Smooth muscle cell (in vitro differentiated cells): ENCODE data around the gene YTHDC1. TPM values are rescaled to one million over a fixed set of nuclear protein-coding genes. Genes with fewer than 3 reads are reported as not detected.
A peak's percentile ranks its signal among the peaks of the same experiment; 100 is the strongest.

Source experiments
- DNase-seq: peaks from one replicate; lab custom pipeline; 2025; ENCODE audit not compliant: unreplicated experiment; lab: John Stamatoyannopoulos, UW
- H2AFZ ChIP-seq: fragments of 200-600 bp; sonication (generic); 2 replicates; pipeline ENCODE4 v1.6.0; 2016; ENCODE audit warnings: antibody characterized with exemption, low read depth, mild to moderate bottlenecking
- H3F3A ChIP-seq: fragments of 200-600 bp; sonication (generic); 2 replicates; pipeline ENCODE4 v1.6.0; 2017; ENCODE audit warnings: antibody characterized with exemption, low read depth
- H3K27ac ChIP-seq: fragments of 200-600 bp; sonication (generic); 2 replicates; pipeline ENCODE4 v1.5.1; 2016; ENCODE audit warnings: low read depth, mild to moderate bottlenecking
- H3K27me3 ChIP-seq: fragments of 200-600 bp; sonication (generic); 2 replicates; pipeline ENCODE4 v1.6.1; 2016; ENCODE audit warnings: low read depth, mild to moderate bottlenecking
- H3K36me3 ChIP-seq: fragments of 200-600 bp; sonication (generic); 2 replicates; pipeline ENCODE4 v1.5.1; 2016; ENCODE audit warnings: low read depth
- H3K4me1 ChIP-seq: fragments of 200-600 bp; sonication (generic); 2 replicates; pipeline ENCODE4 v1.5.1; 2016; ENCODE audit warnings: low read depth
- H3K4me2 ChIP-seq: fragments of 200-600 bp; sonication (generic); 2 replicates; pipeline ENCODE4 v1.6.0; 2016; ENCODE audit warnings: mild to moderate bottlenecking
- H3K4me3 ChIP-seq: fragments of 200-600 bp; sonication (generic); 2 replicates; pipeline ENCODE4 v1.5.1; 2016; ENCODE audit warnings: mild to moderate bottlenecking
- H3K79me2 ChIP-seq: fragments of 200-600 bp; sonication (generic); 2 replicates; pipeline ENCODE4 v1.6.0; 2016; ENCODE audit warnings: low read depth, mild to moderate bottlenecking
- H3K9ac ChIP-seq: fragments of 200-600 bp; sonication (generic); 2 replicates; pipeline ENCODE4 v1.6.0; 2016; ENCODE audit warnings: low read depth
- H3K9me3 ChIP-seq: fragments of 200-600 bp; sonication (generic); replicated peaks from 2 replicates; pipeline ENCODE4 v1.5.1; 2016; ENCODE audit warnings: low read depth
- H4K20me1 ChIP-seq: fragments of 200-600 bp; sonication (generic); 2 replicates; pipeline ENCODE4 v1.6.0; 2016; ENCODE audit warnings: low read depth
- CTCF ChIP-seq: fragments of 200-600 bp; sonication (generic); IDR thresholded peaks from 2 replicates; pipeline ENCODE4 v1.5.1; 2017; ENCODE audit warnings: borderline replicate concordance, mild to moderate bottlenecking, antibody characterized with exemption; ENCODE audit not compliant: insufficient read depth, poor library complexity, severe bottlenecking
- WGBS: methylation state at CpG from one replicate; pipeline ENCODE4 v1.1.7; 2016; ENCODE audit warnings: low lambda C conversion rate; 5-methylcytosine and 5-hydroxymethylcytosine counted together
- polyA plus RNA-seq: library from polyadenylated mRNA; unstranded; fragments of >200 nt; fragmentation: Nextera tagmentation; extraction: Ambion mirVana; gene quantifications from 2 replicates; pipeline ENCODE4 v1.2.1, GENCODE V29; 2016
- total RNA-seq: library from RNA; depleted of rRNA; stranded (reverse); fragments of >200 nt; gene quantifications from 2 replicates; pipeline ENCODE4 v1.2.3, GENCODE V29; 2014

The YTHDC1 gene
- total and polyA plus RNA-seq, 2 experiments from 2014 or later: 34.3 to 59.1 TPM

- Histone ChIP-seq H3K36me3 (no peaks in the 10 kb centered on the region), H3K4me1 (no peaks in the 10 kb centered on the region), H3K4me2 (no peak overlapping the region), H3F3A (no peaks in the 10 kb centered on the region), H4K20me1 (no peaks in the 10 kb centered on the region), H3K27me3 (peaks cover 24% of the 10 kb centered on the region), H3K9me3 (no peaks in the 10 kb centered on the region), H2AFZ (no peak overlapping the region), H3K4me3 (no peak overlapping the region), H3K9ac (no peak overlapping the region), H3K79me2 (no peaks in the 10 kb centered on the region), H3K27ac (no peak overlapping the region)
- no peak for DNase-seq
- TF ChIP-seq CTCF: no peak
- 66% methylated on average over 3 of the region's 3 CpGs for WGBS
These were observed 33.2 kb upstream of the YTHDC1 start for GRCh38 chr4:68383115-68383514.

- H3K4me1 ChIP-seq: peaks cover 3% of the 10 kb centered on the region
- DNase-seq: no peak
- H3K79me2 ChIP-seq: no peaks in the 10 kb centered on the region
- H3K36me3 ChIP-seq: no peaks in the 10 kb centered on the region
- no peak overlapping the region for H2AFZ ChIP-seq
- no peaks in the 10 kb centered on the region for H3K27me3 ChIP-seq
- H3K4me2 ChIP-seq: no peak overlapping the region
- no peak overlapping the region for H3K27ac ChIP-seq
- no peak overlapping the region for H3K4me3 ChIP-seq
- H3K9ac ChIP-seq: no peak overlapping the region
- H3F3A ChIP-seq: no peaks in the 10 kb centered on the region
- whole genome bisulfite sequencing: 77% methylated on average over 5 of the region's 5 CpGs
- no peak for TF ChIP-seq CTCF
- H3K9me3 ChIP-seq: no peaks in the 10 kb centered on the region
- H4K20me1 ChIP-seq: no peaks in the 10 kb centered on the region
These were observed 28.3 kb upstream of the YTHDC1 start for GRCh38 chr4:68378226-68378625.

GRCh38 chr4:68375667-68376559 lies 26.0 kb upstream of the YTHDC1 start:
- no peaks in the 10 kb centered on the region for H3K79me2 ChIP-seq
- DNase-seq: no peak
- 21% methylated on average over 19 of the region's 19 CpGs for WGBS

More at GRCh38 chr4:68375667-68376559, 26.0 kb upstream of the YTHDC1 start:
- Histone ChIP-seq H3F3A (no peaks in the 10 kb centered on the region), H3K4me2 (peak overlapping the region; percentile 75), H3K27ac (no peak overlapping the region), H3K36me3 (no peaks in the 10 kb centered on the region), H2AFZ (no peak overlapping the region), H3K4me3 (peak overlapping the region; percentile 42), H3K27me3 (no peaks in the 10 kb centered on the region), H3K9ac (no peak overlapping the region), H4K20me1 (no peaks in the 10 kb centered on the region), H3K9me3 (no peaks in the 10 kb centered on the region), H3K4me1 (peaks cover 6% of the 10 kb centered on the region)
- TF ChIP-seq CTCF: peak; percentile 61
